Osteoblast (primary cell): ENCODE measurements around the gene ZNF467. TPM values are rescaled to one million over a fixed set of nuclear protein-coding genes. Genes with fewer than 3 reads are reported as not detected.

ENCODE experiments used
- DNase-seq: peaks from one replicate; pipeline ENCODE4 v3.0.0; 2011; ENCODE audit warnings: low spot score, mixed read lengths; ENCODE audit not compliant: insufficient read length; ENCODE audit errors: missing footprints
- H2AFZ ChIP-seq: 2 replicates; pipeline ENCODE4 v1.6.0; 2011; ENCODE audit warnings: mild to moderate bottlenecking, low read length
- H3K27ac ChIP-seq: 2 replicates; pipeline ENCODE4 v1.5.1; 2011; ENCODE audit warnings: mild to moderate bottlenecking, low read depth, low read length, moderate library complexity
- H3K27me3 ChIP-seq: 2 replicates; pipeline ENCODE4 v1.6.0; 2012; ENCODE audit warnings: mild to moderate bottlenecking, control low read depth, inconsistent platforms, low read length, moderate library complexity; ENCODE audit not compliant: insufficient read depth
- H3K36me3 ChIP-seq: 2 replicates; pipeline ENCODE4 v1.5.1; 2011; ENCODE audit warnings: mild to moderate bottlenecking, low read length, control low read depth, moderate library complexity; ENCODE audit not compliant: insufficient read depth
- H3K4me1 ChIP-seq: 2 replicates; pipeline ENCODE4 v1.5.1; 2011; ENCODE audit warnings: mild to moderate bottlenecking, low read length, control low read depth, moderate library complexity; ENCODE audit not compliant: insufficient read depth
- H3K4me2 ChIP-seq: 2 replicates; pipeline ENCODE4 v1.6.0; 2011; ENCODE audit warnings: mild to moderate bottlenecking, low read length; ENCODE audit not compliant: insufficient read depth
- H3K4me3 ChIP-seq: fragments of 200-600 bp; sonication (generic); 3 replicates; pipeline ENCODE4 v1.5.1; 2012; ENCODE audit warnings: mild to moderate bottlenecking, low read length, inconsistent platforms; ENCODE audit not compliant: insufficient read depth
- H3K79me2 ChIP-seq: 2 replicates; pipeline ENCODE4 v1.6.0; 2012; ENCODE audit warnings: mild to moderate bottlenecking, low read length, control low read depth, inconsistent platforms; ENCODE audit not compliant: insufficient read depth
- H3K9me3 ChIP-seq: 2 replicates; pipeline ENCODE4 v1.5.1; 2011; ENCODE audit warnings: low read depth, low read length, control low read depth
- H4K20me1 ChIP-seq: 2 replicates; pipeline ENCODE4 v1.6.0; 2012; ENCODE audit warnings: mild to moderate bottlenecking, low read length, control low read depth; ENCODE audit not compliant: insufficient read depth
- total RNA-seq: library from RNA; depleted of rRNA; stranded (reverse); fragments of >200 nt; gene quantifications from 2 replicates; pipeline ENCODE4 v1.2.3, GENCODE V29; 2012
- TF ChIP-seq, protein P1 (sequence below): IDR thresholded peaks from 2 replicates; pipeline ENCODE4 v1.5.1; 2011; ENCODE audit warnings: mild to moderate bottlenecking, low read depth, low read length, moderate library complexity; ENCODE audit errors: extremely low read depth

The ZNF467 gene
- total RNA-seq, 1 donor = not detected

DNA sequence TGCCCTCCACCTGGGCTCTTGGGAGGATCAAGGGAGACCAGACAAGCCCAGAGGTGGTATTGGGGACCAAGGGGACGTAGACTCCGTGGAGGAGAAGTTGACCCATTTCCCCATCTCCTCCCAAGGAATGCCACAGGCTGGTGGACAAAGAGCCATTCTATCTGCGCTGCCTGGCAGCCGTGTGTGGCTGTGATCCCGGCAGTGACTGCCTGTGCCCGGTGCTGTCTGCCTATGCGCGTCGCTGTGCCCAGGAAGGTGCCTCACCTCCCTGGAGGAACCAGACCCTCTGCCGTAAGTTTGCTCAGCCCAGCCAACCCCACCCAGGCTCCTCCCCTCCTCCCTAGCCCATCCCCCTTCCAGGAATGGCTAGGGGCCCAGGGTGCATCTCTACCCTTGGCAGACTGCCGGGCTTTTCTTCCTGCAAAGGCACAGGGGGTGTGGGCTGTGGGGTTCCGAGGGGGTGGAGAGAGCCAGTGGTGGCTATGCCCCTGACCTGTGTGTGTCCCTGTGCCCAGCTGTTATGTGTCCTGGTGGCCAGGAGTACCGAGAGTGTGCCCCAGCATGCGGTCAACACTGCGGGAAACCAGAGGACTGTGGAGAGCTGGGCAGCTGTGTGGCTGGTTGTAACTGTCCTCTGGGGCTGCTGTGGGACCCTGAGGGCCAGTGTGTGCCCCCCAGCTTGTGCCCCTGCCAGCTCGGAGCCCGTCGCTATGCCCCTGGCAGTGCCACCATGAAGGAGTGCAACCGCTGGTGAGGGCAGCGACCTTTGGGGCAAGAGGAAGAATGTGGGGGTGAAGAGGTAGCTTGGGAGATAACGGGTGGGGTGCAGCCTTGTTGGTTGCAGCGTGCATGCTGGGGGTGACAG lies 10.2 kb upstream of the ZNF467 start:
- no peaks in the 10 kb centered on the region for H4K20me1 ChIP-seq
- H3K79me2 ChIP-seq = no peaks in the 10 kb centered on the region
- H3K27me3 ChIP-seq = peaks cover 3% of the 10 kb centered on the region
- no peaks in the 10 kb centered on the region for H3K36me3 ChIP-seq
- TF ChIP-seq, protein P1, sequence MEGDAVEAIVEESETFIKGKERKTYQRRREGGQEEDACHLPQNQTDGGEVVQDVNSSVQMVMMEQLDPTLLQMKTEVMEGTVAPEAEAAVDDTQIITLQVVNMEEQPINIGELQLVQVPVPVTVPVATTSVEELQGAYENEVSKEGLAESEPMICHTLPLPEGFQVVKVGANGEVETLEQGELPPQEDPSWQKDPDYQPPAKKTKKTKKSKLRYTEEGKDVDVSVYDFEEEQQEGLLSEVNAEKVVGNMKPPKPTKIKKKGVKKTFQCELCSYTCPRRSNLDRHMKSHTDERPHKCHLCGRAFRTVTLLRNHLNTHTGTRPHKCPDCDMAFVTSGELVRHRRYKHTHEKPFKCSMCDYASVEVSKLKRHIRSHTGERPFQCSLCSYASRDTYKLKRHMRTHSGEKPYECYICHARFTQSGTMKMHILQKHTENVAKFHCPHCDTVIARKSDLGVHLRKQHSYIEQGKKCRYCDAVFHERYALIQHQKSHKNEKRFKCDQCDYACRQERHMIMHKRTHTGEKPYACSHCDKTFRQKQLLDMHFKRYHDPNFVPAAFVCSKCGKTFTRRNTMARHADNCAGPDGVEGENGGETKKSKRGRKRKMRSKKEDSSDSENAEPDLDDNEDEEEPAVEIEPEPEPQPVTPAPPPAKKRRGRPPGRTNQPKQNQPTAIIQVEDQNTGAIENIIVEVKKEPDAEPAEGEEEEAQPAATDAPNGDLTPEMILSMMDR = no peak
- H3K4me2 ChIP-seq = no peak overlapping the region
- H3K4me1 ChIP-seq = no peaks in the 10 kb centered on the region
- no peak overlapping the region for H2AFZ ChIP-seq
- H3K9me3 ChIP-seq = no peaks in the 10 kb centered on the region
- DNase-seq = no peak
- no peak overlapping the region for H3K4me3 ChIP-seq
- no peak overlapping the region for H3K27ac ChIP-seq

DNA sequence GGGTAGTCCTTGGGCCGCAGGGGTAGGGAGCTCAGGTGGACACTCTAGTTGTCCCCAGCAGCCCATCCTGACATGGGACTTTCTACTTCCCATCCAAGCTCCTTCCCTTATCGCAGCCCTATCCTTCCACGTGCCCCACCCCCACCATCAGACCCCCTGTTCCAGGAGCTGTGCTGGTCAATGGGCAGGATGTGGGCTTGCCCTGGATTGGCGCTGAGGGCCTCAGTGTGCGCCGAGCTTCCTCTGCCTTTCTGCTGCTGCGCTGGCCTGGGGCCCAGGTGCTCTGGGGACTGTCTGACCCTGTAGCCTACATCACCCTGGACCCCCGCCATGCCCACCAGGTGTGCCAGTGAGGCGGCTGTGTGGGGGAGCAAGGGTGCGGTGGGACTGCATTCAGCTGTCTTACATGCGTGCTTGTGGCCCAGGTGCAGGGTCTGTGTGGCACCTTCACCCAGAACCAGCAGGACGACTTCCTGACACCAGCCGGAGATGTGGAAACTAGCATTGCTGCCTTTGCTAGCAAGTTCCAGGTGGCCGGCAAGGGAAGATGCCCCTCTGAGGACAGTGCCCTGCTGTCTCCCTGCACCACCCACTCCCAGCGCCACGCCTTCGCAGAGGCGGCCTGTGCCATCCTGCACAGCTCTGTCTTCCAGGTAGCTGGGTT lies 9.4 kb upstream of the ZNF467 start:
- no peak overlapping the region for H3K4me3 ChIP-seq
- no peaks in the 10 kb centered on the region for H3K79me2 ChIP-seq
- no peaks in the 10 kb centered on the region for H3K9me3 ChIP-seq
- no peaks in the 10 kb centered on the region for H3K4me1 ChIP-seq
- H3K27ac ChIP-seq = no peak overlapping the region
- TF ChIP-seq, protein P1 = no peak
- no peak overlapping the region for H3K4me2 ChIP-seq
- DNase-seq = no peak
- H3K36me3 ChIP-seq = no peaks in the 10 kb centered on the region
- no peak overlapping the region for H2AFZ ChIP-seq
- H4K20me1 ChIP-seq = no peaks in the 10 kb centered on the region
- H3K27me3 ChIP-seq = peaks cover 4% of the 10 kb centered on the region

DNA sequence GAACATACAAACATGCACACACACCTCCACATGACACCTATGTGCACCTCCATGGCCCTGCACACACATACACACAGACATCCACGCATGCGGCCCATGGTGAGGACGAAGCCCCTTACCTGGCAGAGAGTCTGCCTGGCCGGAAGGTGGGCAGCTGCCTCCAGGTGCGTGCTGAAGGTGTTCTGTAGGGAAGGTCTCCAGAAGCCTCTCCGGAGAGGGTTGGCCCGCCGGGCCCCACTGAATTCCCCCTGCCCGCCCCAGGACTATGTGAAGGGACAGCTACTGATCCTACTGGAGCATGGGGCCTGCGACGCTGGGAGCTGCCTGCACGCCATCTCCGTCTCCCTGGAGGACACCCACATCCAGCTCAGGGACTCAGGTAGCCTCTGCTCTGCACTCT lies 8.5 kb upstream of the ZNF467 start:
- H3K79me2 ChIP-seq = no peaks in the 10 kb centered on the region
- TF ChIP-seq, protein P1 = no peak
- H3K4me2 ChIP-seq = no peak overlapping the region
- no peak overlapping the region for H3K4me3 ChIP-seq
- no peaks in the 10 kb centered on the region for H3K36me3 ChIP-seq
- H3K9me3 ChIP-seq = no peaks in the 10 kb centered on the region
- H3K27me3 ChIP-seq = peaks cover 7% of the 10 kb centered on the region
- no peaks in the 10 kb centered on the region for H3K4me1 ChIP-seq
- no peak overlapping the region for H2AFZ ChIP-seq
- no peak for DNase-seq
- no peaks in the 10 kb centered on the region for H4K20me1 ChIP-seq
- no peak overlapping the region for H3K27ac ChIP-seq
